Muscle layer of colon (tissue), 2 donors: Measurements from ENCODE around the gene SREBF2.

Source experiments
- H3K27ac ChIP-seq: one replicate; pipeline ENCODE4 v1.7.0; 2013; ENCODE audit warnings: low read depth, mild to moderate bottlenecking, low read length, moderate library complexity
- H3K27me3 ChIP-seq, 2 donors: one replicate each; pipeline ENCODE4 v1.7.0; 2013; ENCODE audit warnings: low read length in 2 of 2, mild to moderate bottlenecking in 2 of 2; ENCODE audit not compliant: insufficient read depth in 2 of 2, control insufficient read depth in 1 of 2
- H3K36me3 ChIP-seq: one replicate; pipeline ENCODE4 v1.7.0; 2013; ENCODE audit warnings: mild to moderate bottlenecking, low read length; ENCODE audit not compliant: insufficient read depth
- H3K4me1 ChIP-seq: one replicate; pipeline ENCODE4 v1.7.0; 2013; ENCODE audit warnings: mild to moderate bottlenecking, low read length; ENCODE audit not compliant: insufficient read depth
- H3K4me3 ChIP-seq, 2 donors: one replicate each; pipeline ENCODE4 v1.7.0; 2013; ENCODE audit warnings: low read length in 2 of 2, low read depth in 1 of 2, mild to moderate bottlenecking in 1 of 2, moderate library complexity in 1 of 2
- H3K9ac ChIP-seq: one replicate; pipeline ENCODE4 v1.7.0; 2013; ENCODE audit warnings: low read length
- H3K9me3 ChIP-seq: one replicate; pipeline ENCODE4 v1.7.0; 2013; ENCODE audit warnings: mild to moderate bottlenecking, low read length
- donor health status: abdominal sarcoma.
- donor health status: Adenocarcinoma of cecum.

The SREBF2 gene

DNA sequence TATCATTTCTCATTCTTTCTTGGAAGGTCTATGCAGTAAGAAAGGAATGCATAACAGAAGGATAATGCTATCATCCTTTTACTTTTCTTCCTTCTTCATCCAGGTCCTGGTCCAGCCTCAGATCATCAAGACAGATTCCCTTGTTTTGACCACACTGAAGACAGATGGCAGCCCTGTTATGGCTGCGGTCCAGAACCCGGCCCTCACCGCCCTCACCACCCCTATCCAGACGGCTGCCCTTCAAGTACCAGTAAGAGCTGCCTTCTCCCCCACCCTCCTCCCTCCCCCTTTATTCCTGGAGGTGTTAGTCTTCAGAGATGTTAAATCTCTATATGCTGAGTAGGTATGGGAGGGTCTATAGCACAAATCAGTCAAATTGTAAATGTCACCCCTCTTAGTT lies 37.9 kb downstream of the SREBF2 start:
- Histone ChIP-seq H3K27ac (no peak overlapping the region), H3K4me1 (no peaks in the 10 kb centered on the region), H3K9ac (no peak overlapping the region), H3K36me3 (peaks cover 55% of the 10 kb centered on the region), H3K4me3 (no peak overlapping the region), H3K27me3 (no peaks in the 10 kb centered on the region), H3K9me3 (no peaks in the 10 kb centered on the region)

DNA sequence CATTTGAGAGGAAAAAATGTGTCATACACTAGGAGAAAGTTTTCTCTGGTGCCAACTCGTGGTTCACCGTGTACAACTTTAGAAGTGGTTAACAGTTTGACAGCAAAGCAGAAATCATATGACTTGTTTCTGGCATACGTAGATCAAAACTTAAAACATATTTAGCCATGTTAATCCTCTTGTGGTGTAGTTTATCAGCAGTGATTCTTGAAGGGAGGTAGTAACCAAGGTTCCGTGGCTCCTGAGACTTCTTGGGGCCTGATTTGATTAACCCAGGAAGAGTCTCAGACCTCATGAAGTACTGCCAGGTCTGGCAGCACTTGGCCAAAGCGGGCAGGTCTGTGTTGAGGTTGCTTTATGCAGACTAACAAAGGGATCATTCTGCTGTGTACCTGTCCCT lies 40.5 kb downstream of the SREBF2 start:
- Histone ChIP-seq H3K9ac (no peak overlapping the region), H3K4me3 (no peak overlapping the region), H3K27ac (no peak overlapping the region), H3K9me3 (no peaks in the 10 kb centered on the region), H3K27me3 (no peaks in the 10 kb centered on the region), H3K36me3 (peaks cover 54% of the 10 kb centered on the region), H3K4me1 (no peaks in the 10 kb centered on the region)

DNA sequence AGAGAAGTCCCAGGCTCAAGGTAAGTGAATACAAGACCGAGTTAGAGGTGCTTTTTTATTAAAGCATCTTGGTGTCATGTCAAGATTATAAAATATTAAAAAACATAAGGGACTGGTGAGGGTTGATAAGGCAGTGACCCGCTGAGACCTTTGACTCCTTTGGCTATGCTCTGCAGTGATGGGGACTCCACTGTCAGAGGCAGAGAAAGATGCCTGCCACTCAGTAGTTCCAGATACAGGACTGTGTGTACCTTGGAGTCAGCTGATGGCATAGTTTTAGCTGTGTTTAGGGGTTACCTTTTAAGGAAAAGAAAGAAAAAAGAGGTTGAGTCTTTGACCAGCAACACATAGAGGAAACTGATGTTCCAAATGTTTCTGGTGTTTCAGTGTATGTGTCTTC lies 41.2 kb downstream of the SREBF2 start:
- Histone ChIP-seq H3K9me3 (no peaks in the 10 kb centered on the region), H3K4me3 (no peak overlapping the region), H3K4me1 (no peaks in the 10 kb centered on the region), H3K27ac (no peak overlapping the region), H3K36me3 (peaks cover 53% of the 10 kb centered on the region), H3K9ac (no peak overlapping the region), H3K27me3 (no peaks in the 10 kb centered on the region)

DNA sequence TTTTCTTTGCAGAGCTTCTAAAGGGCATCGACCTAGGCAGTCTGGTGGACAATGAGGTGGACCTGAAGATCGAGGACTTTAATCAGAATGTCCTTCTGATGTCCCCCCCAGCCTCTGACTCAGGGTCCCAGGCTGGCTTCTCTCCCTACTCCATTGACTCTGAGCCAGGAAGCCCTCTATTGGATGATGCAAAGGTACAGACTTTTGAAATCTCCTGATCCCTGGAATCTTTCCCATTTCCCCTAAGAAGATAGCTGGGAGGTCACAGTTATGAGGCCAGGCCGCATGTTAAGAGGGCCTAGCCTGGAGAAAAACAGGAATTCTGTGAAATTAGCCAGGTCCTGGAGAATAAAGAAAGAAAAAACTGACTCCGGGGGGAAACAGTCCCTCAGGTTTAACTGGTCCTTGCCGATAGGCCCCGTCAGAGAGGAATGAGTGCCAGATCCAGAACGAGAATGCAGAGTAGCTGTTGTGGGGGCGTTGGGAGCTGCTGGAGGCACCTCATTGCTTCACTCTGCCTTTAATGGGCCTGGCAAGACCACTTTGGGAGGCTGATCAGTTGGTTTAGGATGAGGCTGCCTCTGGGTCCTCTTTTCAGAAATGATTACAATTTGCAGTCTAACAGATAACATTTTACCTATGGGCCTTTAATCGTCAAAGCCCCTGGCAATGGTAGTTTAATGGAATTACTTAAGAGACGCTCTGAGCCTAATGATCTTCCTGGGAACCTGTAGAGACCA lies 42.8 kb downstream of the SREBF2 start:
- no peak overlapping the region for H3K4me3 ChIP-seq
- H3K27me3 ChIP-seq = no peaks in the 10 kb centered on the region
- H3K36me3 ChIP-seq = peaks cover 55% of the 10 kb centered on the region
- no peak overlapping the region for H3K27ac ChIP-seq
- H3K9me3 ChIP-seq = no peaks in the 10 kb centered on the region
- no peak overlapping the region for H3K9ac ChIP-seq
- H3K4me1 ChIP-seq = no peaks in the 10 kb centered on the region

GRCh38 chr22:41876275-41876674 lies 43.4 kb downstream of the SREBF2 start:
- H3K27me3 ChIP-seq = no peaks in the 10 kb centered on the region
- H3K36me3 ChIP-seq = peaks cover 55% of the 10 kb centered on the region
- H3K4me3 ChIP-seq = no peak overlapping the region
- H3K27ac ChIP-seq = no peak overlapping the region
- no peaks in the 10 kb centered on the region for H3K9me3 ChIP-seq
- H3K9ac ChIP-seq = no peak overlapping the region
- no peaks in the 10 kb centered on the region for H3K4me1 ChIP-seq

DNA sequence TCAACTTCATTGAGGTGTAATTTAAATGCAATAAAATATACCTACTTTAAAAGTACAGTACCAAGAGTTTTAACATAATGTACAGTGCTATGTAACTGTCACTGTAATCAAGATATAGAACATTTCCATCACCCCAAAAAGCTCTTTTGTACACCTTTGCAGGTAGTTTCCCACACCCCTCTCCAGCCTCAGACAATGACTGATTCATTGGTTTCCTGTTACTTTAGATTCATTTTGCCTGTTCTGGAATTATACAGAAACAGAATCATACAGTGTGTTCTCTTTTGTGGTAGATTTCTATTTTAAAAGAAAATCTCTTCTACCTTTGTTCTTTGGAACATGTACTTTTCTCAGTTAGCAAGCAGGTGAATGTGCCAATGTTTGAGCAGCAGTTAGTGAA lies 43.8 kb downstream of the SREBF2 start:
- Histone ChIP-seq H3K4me1 (no peaks in the 10 kb centered on the region), H3K9ac (no peak overlapping the region), H3K36me3 (peaks cover 56% of the 10 kb centered on the region), H3K9me3 (no peaks in the 10 kb centered on the region), H3K4me3 (no peak overlapping the region), H3K27me3 (no peaks in the 10 kb centered on the region), H3K27ac (no peak overlapping the region)

DNA sequence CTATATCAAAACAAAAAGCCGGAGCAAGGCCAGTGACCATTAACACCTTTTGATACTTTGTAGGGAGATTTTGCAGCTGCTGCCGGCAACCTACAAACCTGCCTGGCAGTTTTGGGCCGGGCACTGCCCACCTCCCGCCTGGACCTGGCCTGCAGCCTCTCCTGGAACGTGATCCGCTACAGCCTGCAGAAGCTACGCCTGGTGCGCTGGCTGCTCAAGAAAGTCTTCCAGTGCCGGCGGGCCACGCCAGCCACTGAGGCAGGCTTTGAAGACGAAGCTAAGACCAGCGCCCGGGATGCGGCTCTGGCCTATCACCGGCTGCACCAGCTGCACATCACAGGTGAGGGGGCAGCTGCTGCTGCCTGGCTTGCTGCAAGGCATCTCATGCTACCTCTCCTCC lies 47.7 kb downstream of the SREBF2 start:
- Histone ChIP-seq H3K27me3 (no peaks in the 10 kb centered on the region), H3K36me3 (peaks cover 66% of the 10 kb centered on the region), H3K9me3 (no peaks in the 10 kb centered on the region), H3K9ac (no peak overlapping the region), H3K27ac (no peak overlapping the region), H3K4me1 (no peaks in the 10 kb centered on the region), H3K4me3 (no peak overlapping the region)

DNA sequence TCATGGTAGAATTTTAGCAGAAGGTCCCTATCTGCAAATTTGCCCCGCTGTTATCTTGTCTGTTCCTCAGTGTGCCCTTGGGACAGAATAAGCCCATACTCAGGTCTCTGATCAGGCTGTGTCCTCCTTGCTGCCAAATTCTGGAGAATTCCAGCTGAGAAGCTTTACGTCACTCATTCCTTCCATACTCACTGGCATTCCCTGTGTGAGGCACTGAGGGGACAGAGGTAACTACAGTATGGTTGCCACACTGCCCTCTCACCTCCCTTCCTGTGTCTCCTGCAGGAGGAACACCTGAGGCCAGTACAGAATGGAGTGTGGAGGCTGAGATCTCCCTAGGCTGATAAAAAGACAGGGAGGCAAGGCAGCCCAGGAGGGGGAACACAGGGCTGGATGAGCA lies 50.5 kb downstream of the SREBF2 start:
- no peak overlapping the region for H3K9ac ChIP-seq
- H3K36me3 ChIP-seq = peaks cover 69% of the 10 kb centered on the region

DNA sequence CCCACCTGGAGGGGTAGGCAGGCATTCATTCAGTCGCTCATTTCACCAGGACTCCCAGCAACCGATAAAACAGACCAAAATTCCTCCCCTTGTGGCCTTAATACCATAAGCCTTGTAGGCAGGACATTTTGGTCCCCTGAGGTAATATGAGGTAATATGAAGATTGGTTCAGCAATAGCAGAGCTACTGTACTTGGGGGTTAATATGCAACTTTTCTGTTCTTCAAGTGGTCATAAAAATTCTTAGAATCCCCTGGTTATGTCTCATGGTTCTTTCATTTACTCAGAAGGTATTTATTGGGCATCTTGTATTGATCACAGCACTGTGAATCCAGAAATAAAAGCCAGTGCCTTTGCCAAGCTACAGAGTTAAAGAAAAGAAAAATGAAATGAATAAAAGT lies 52.2 kb downstream of the SREBF2 start:
- Histone ChIP-seq H3K4me1 (no peaks in the 10 kb centered on the region), H3K4me3 (no peak overlapping the region), H3K9me3 (no peaks in the 10 kb centered on the region), H3K9ac (no peak overlapping the region), H3K27me3 (no peaks in the 10 kb centered on the region), H3K27ac (no peak overlapping the region), H3K36me3 (peaks cover 65% of the 10 kb centered on the region)

More for the DNA sequence above, 50.5 kb downstream of the SREBF2 start:
- H3K9me3 ChIP-seq = no peaks in the 10 kb centered on the region
- H3K4me1 ChIP-seq = no peaks in the 10 kb centered on the region
- no peak overlapping the region for H3K4me3 ChIP-seq
- H3K27me3 ChIP-seq = no peaks in the 10 kb centered on the region
- H3K27ac ChIP-seq = no peak overlapping the region

- Histone ChIP-seq H3K36me3 (peaks cover 62% of the 10 kb centered on the region), H3K4me3 (no peak overlapping the region), H3K9me3 (no peaks in the 10 kb centered on the region), H3K4me1 (no peaks in the 10 kb centered on the region), H3K27ac (no peak overlapping the region), H3K9ac (no peak overlapping the region), H3K27me3 (no peaks in the 10 kb centered on the region)
Measured at GRCh38 chr22:41885516-41885915, 52.6 kb downstream of the SREBF2 start.

DNA sequence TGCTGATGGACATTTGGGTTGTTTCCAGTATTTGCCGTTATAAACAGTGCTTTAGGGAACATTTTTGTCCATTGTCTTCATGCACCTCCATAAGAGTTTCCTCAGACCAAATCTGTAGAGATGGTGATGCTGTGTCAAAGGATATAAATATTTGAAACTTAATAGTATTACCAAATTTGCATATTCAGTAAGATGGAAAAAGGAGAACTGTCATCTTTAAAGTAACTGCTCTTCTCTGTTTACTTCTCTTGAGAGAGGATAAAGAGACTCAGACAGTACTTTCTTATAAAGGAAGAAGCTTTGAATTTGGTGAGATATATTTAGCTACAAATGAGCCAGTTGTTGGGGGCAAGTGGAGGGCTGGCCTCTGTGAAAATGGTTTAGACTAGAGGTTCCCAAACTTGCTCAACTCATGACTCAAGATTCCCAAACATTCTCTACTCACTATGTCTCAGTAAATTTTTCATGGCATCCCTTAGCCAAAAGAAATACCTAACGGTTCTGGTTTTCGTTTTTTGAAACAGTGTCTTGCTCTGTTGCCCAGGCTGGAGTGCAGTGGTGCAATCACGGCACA lies 55.8 kb downstream of the SREBF2 start:
- Histone ChIP-seq H3K27me3 (no peaks in the 10 kb centered on the region), H3K9ac (no peak overlapping the region), H3K36me3 (peaks cover 46% of the 10 kb centered on the region), H3K4me1 (no peaks in the 10 kb centered on the region), H3K9me3 (no peaks in the 10 kb centered on the region), H3K4me3 (no peak overlapping the region), H3K27ac (no peak overlapping the region)

DNA sequence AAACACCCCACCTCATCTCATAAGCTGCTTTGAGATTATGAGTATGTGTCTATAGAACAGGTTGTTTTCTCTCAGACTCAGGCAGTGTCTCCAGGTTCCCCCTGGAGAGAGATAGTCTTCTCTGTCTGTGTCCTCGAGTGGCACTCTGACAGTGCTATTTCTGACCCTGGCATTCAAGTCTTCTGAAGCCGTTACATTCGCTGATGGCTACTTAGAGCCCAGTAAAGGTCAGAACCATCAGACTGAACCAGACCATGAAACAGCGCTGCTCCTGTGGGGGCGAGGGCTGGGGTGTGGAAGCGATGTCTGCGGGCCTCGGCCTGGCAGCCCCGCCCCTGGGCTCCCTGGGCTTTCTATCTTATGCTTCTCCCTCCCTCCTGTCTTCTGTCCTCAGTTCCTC lies 58.5 kb downstream of the SREBF2 start:
- Histone ChIP-seq H3K27me3 (no peaks in the 10 kb centered on the region), H3K4me3 (no peak overlapping the region), H3K36me3 (peaks cover 39% of the 10 kb centered on the region), H3K9ac (no peak overlapping the region), H3K27ac (no peak overlapping the region), H3K4me1 (no peaks in the 10 kb centered on the region), H3K9me3 (no peaks in the 10 kb centered on the region)
